ENCODE measurements around the gene PTPRG. TPM values are rescaled to one million over a fixed set of nuclear protein-coding genes. Genes with fewer than 3 reads are reported as not detected.

PTPRG gene
- total RNA-seq, 1 experiment from 2014 or later: 69.3 TPM

DNA sequence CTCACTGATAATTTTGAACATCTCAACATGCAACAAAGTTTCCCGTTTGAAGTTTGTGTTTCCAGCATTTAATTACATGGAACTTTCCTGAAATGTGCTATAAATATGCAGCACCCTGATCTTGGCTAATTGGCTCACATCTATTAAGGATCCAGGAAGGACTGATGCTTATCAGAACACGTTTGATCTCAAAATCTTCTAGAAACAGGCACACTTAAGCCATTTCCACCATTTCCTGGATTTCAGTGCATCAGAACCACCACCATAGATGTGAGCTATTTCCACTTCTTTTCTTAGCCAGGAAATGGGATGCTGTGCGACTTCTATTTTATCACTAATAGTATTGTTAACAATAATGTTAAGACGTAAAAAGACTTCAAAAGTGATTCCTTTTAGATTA lies 583.1 kb downstream of the PTPRG start:
- Histone ChIP-seq H4K20me1 (ENCODE audit: control insufficient read depth, insufficient read depth, insufficient read length) (no peaks in the 10 kb centered on the region), H4K91ac (ENCODE audit: insufficient read length, low read depth, low read length) (no peak overlapping the region), H3K56ac (ENCODE audit: insufficient read length, low read depth, low read length) (no peak overlapping the region), H2BK20ac (ENCODE audit: low read depth, low read length, poor library complexity, severe bottlenecking) (no peak overlapping the region), H2BK120ac (ENCODE audit: low read depth, low read length, poor library complexity, severe bottlenecking) (no peak overlapping the region), H3K4me1 (ENCODE audit: insufficient read depth, low read length) (peaks cover 2% of the 10 kb centered on the region; the same call in 1 of the 2 replicates), H4K8ac (replicated peaks; ENCODE audit: insufficient read length, low read depth, low read length) (no peak overlapping the region), H3K4ac (ENCODE audit: low read depth, low read length) (no peak overlapping the region), H2AK5ac (ENCODE audit: insufficient read length, low read length) (no peak overlapping the region), H3K14ac (ENCODE audit: insufficient read depth, low read length) (no peak overlapping the region), H3K23ac (ENCODE audit: insufficient read length, low read depth, low read length) (no peak overlapping the region), H3K18ac (ENCODE audit: insufficient read length, low read depth, low read length) (no peak overlapping the region), H3K79me1 (ENCODE audit: insufficient read depth, low read depth, low read length, poor library complexity, severe bottlenecking) (no peaks in the 10 kb centered on the region), H2BK5ac (ENCODE audit: insufficient read length, low read length) (no peak overlapping the region), H2AFZ (ENCODE audit: low read length) (no peak overlapping the region), H3K9me3 (ENCODE audit: control insufficient read depth, low read depth, low read length) (no peaks in the 10 kb centered on the region), H2BK12ac (ENCODE audit: insufficient read length, low read depth, low read length) (no peak overlapping the region), H3K9ac (ENCODE audit: extremely low read depth, insufficient read length, low read length) (no peak overlapping the region), H3T11ph (ENCODE audit: low read length) (no peak overlapping the region), H4K5ac (ENCODE audit: insufficient read length, low read depth, low read length) (no peak overlapping the region), H2BK15ac (ENCODE audit: low read depth, low read length) (no peak overlapping the region), H3K27ac (ENCODE audit: insufficient read length, low read depth, low read length) (no peak overlapping the region), H3K23me2 (ENCODE audit: insufficient read length, low read depth, low read length, poor library complexity, severe bottlenecking) (no peaks in the 10 kb centered on the region), H3K27me3 (ENCODE audit: insufficient read depth, low read length) (no peaks in the 10 kb centered on the region), H3K79me2 (ENCODE audit: insufficient read depth, low read length) (0 out of 2 replicates have a peak, but pooled peaks cover 3% of the 10 kb centered on the region), H3K4me2 (ENCODE audit: insufficient read depth, insufficient read length, low read length) (no peak overlapping the region)
- peaks cover 6 to 13% (median 7%) of the 10 kb centered on the region in 3 experiments; a peak in 5 of 7 replicates for H3K36me3 Mint-ChIP-seq (ENCODE audit: insufficient read depth in 1 of 3, low read depth in 3 of 3)
- no peaks in the 10 kb centered on the region for H3K9me3 Mint-ChIP-seq
- no peak for DNase-seq
- H3K4me3 Mint-ChIP-seq: no peak overlapping the region
- no peak overlapping the region for H3K27ac Mint-ChIP-seq
- TF ChIP-seq, protein P1, sequence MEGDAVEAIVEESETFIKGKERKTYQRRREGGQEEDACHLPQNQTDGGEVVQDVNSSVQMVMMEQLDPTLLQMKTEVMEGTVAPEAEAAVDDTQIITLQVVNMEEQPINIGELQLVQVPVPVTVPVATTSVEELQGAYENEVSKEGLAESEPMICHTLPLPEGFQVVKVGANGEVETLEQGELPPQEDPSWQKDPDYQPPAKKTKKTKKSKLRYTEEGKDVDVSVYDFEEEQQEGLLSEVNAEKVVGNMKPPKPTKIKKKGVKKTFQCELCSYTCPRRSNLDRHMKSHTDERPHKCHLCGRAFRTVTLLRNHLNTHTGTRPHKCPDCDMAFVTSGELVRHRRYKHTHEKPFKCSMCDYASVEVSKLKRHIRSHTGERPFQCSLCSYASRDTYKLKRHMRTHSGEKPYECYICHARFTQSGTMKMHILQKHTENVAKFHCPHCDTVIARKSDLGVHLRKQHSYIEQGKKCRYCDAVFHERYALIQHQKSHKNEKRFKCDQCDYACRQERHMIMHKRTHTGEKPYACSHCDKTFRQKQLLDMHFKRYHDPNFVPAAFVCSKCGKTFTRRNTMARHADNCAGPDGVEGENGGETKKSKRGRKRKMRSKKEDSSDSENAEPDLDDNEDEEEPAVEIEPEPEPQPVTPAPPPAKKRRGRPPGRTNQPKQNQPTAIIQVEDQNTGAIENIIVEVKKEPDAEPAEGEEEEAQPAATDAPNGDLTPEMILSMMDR (conservative IDR thresholded peaks at IDR 0.05): no peak
- no CpG with 5 or more reads among the region's 4 CpGs for WGBS (ENCODE audit: extremely low coverage, insufficient read length, low lambda C conversion rate)
- H3K27me3 Mint-ChIP-seq (ENCODE audit: low read depth): no peaks in the 10 kb centered on the region
- peaks cover 17 to 19% of the 10 kb centered on the region in 2 experiments for H3K4me1 Mint-ChIP-seq
